Measurements from ENCODE around the gene RNF113B. TPM values are rescaled to one million over a fixed set of nuclear protein-coding genes. Genes with fewer than 3 reads are reported as not detected.

The RNF113B gene
- total and polyA plus RNA-seq, 8 donors: not detected

GRCh38 chr13:98208606-98209005 lies 31.5 kb upstream of the RNF113B start:
- Histone ChIP-seq H3K9me3 (no peaks in the 10 kb centered on the region), H3K36me3 (no peaks in the 10 kb centered on the region), H3K27ac (peak overlapping the region in 1 of 4 donors; percentile 0), H3K27me3 (no peaks in the 10 kb centered on the region), H3K4me3 (no peak overlapping the region), H3K4me1 (peaks cover 0 to 8% (median 6%) of the 10 kb centered on the region in 3 donors)
- 89 to 90% methylated on average over 5 of the region's 5 CpGs for whole genome bisulfite sequencing, 2 donors
- no peak for FAIRE-seq
- ATAC-seq: no peak
- intact Hi-C loops (cut with DNase I): no loop called here
- no peak for DNase-seq
- no peak for TF ChIP-seq CTCF (IDR thresholded peaks at IDR 0.05)

- H3K36me3 ChIP-seq: no peaks in the 10 kb centered on the region
- FAIRE-seq (no peak), DNase-seq (peak in 1 of 6 donors; percentile 18), ATAC-seq (peak in 3 of 4 donors; percentile 68 to 80 (median 69))
- peaks cover 0 to 8% (median 6%) of the 10 kb centered on the region in 3 donors for H3K4me1 ChIP-seq
- H3K4me3 ChIP-seq: no peak overlapping the region
- no peaks in the 10 kb centered on the region for H3K27me3 ChIP-seq
- intact Hi-C loops (cut with DNase I): no loop called here
- TF ChIP-seq CTCF (IDR thresholded peaks at IDR 0.05): no peak
- H3K9me3 ChIP-seq: no peaks in the 10 kb centered on the region
- H3K27ac ChIP-seq: peak overlapping the region in 2 of 4 donors; percentile 0 to 39
- 62 to 65% methylated on average over 4 of the region's 4 CpGs for WGBS, 2 donors
Measured at GRCh38 chr13:98207416-98207815, 30.3 kb upstream of the RNF113B start.

DNA sequence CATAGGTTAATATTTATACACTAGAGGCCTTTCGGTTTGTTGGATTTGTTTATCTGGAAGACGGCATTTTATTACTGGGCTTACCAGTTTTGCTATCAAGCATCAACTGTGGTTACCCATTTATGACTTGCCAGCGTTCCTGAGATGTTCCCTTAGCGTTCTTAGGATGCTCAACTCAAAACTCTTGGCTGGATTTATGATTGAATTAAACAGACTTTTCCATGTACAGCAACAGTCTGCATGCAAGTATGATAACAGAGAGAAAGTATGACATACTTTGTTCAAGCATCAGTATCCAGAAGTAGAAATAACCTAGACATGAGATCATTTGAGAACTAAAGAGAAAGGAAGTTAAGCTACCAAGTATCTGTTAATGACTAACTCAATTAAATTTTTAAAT lies 29.9 kb upstream of the RNF113B start:
- peak overlapping the region in 2 of 4 donors; percentile 0 to 39 for H3K27ac ChIP-seq
- intact Hi-C loops (cut with DNase I): no loop called here
- H3K27me3 ChIP-seq: no peaks in the 10 kb centered on the region
- DNase-seq (no peak), ATAC-seq (peak in 3 of 4 donors; percentile 55 to 61 (median 58)), FAIRE-seq (peak; percentile 89)
- no peaks in the 10 kb centered on the region for H3K9me3 ChIP-seq
- TF ChIP-seq CTCF (IDR thresholded peaks at IDR 0.05): no peak
- peaks cover 0 to 10% (median 8%) of the 10 kb centered on the region in 3 donors for H3K4me1 ChIP-seq
- WGBS, 2 donors: 18 to 22% methylated on average over 4 of the region's 4 CpGs
- H3K36me3 ChIP-seq: no peaks in the 10 kb centered on the region
- no peak overlapping the region for H3K4me3 ChIP-seq

- no peaks in the 10 kb centered on the region for H3K36me3 ChIP-seq
Measured at GRCh38 chr13:98204546-98204945, 27.5 kb upstream of the RNF113B start.

More at GRCh38 chr13:98204546-98204945, 27.5 kb upstream of the RNF113B start:
- intact Hi-C loops (cut with DNase I): no loop called here
- Histone ChIP-seq H3K27me3 (no peaks in the 10 kb centered on the region), H3K27ac (no peak overlapping the region), H3K4me1 (peaks cover 8 to 20% (median 12%) of the 10 kb centered on the region in 3 donors), H3K4me3 (no peak overlapping the region), H3K9me3 (no peaks in the 10 kb centered on the region)
- DNase-seq (no peak), FAIRE-seq (no peak), ATAC-seq (no peak)
- TF ChIP-seq CTCF (IDR thresholded peaks at IDR 0.05): no peak
- 97 to 100% methylated on average over 2 of the region's 2 CpGs for WGBS, 2 donors

Measured in pancreas (tissue), 10 donors.